HepG2 (cell line): ENCODE data around the gene CNKSR3. TPM values are rescaled to one million over a fixed set of nuclear protein-coding genes. Genes with fewer than 3 reads are reported as not detected.

Experiments used
- GABPB1 ChIP-seq: IDR thresholded peaks from 2 replicates; pipeline ENCODE4 v1.6.1; 2016; ENCODE audit warnings: mild to moderate bottlenecking, missing genetic modification reagents, moderate library complexity, missing compliant biosample characterization
- NFE2L1 ChIP-seq: sonication (generic); formaldehyde crosslinking; IDR thresholded peaks from 2 replicates; pipeline ENCODE4 v1.4.0; 2020; ENCODE audit warnings: missing genetic modification reagents, mild to moderate bottlenecking, borderline replicate concordance
- PRMT3 ChIP-seq: sonication (generic); formaldehyde crosslinking; IDR thresholded peaks from 2 replicates; pipeline ENCODE4 v1.8.1; 2022; ENCODE audit warnings: low read depth, mild to moderate bottlenecking, moderate library complexity, missing genetic modification reagents, borderline replicate concordance
- RORA ChIP-seq: sonication (generic); formaldehyde crosslinking; IDR thresholded peaks from 2 replicates; pipeline ENCODE4 v1.5.0; 2020; ENCODE audit warnings: mild to moderate bottlenecking, missing genetic modification reagents, moderate library complexity
- ZNF3 ChIP-seq: IDR thresholded peaks from 2 replicates; pipeline ENCODE4 v1.7.0; 2017; ENCODE audit warnings: inconsistent platforms
- ZNF33A ChIP-seq: sonication (generic); formaldehyde crosslinking; IDR thresholded peaks from 2 replicates; pipeline ENCODE4 v1.5.1; 2020; ENCODE audit warnings: missing genetic modification reagents, mild to moderate bottlenecking, moderate library complexity, borderline replicate concordance
- ZNF460 ChIP-seq: sonication (generic); formaldehyde crosslinking; IDR thresholded peaks from 2 replicates; pipeline ENCODE4 v1.5.1; 2020; ENCODE audit warnings: missing genetic modification reagents, mild to moderate bottlenecking, borderline replicate concordance
- ZSCAN25 ChIP-seq: sonication (generic); formaldehyde crosslinking; IDR thresholded peaks from 2 replicates; pipeline ENCODE4 v1.8.0; 2022; ENCODE audit warnings: mild to moderate bottlenecking, missing genetic modification reagents
- polyA plus RNA-seq, 8 experiments: library from polyadenylated mRNA; depleted of rRNA in 3 of 8; stranded (reverse) in 7 of 8; unstranded in 1 of 8; fragments of >200 nt; fragmentation: Illumina TruSeq in 4 of 8; extraction: Trizol in 4 of 8; gene quantifications; 2 replicates each; pipeline versions ENCODE4 v1.2.1 to v1.2.3, GENCODE V29; 2011 to 2016; ENCODE audit warnings: low read depth in 4 of 8, missing spikeins in 1 of 8, mixed read lengths in 1 of 8; ENCODE audit not compliant: insufficient read depth in 1 of 8
- total RNA-seq, 5 experiments: library from RNA; depleted of rRNA; stranded (reverse); fragments of >200 nt; fragmentation: Illumina TruSeq; extraction: Trizol; gene quantifications; 2 replicates each; pipeline ENCODE4 v1.2.3, GENCODE V29; 2016; ENCODE audit warnings: low read depth in 1 of 5
- TF ChIP-seq, protein P1 (sequence below): sonication (generic); formaldehyde crosslinking; conservative IDR thresholded peaks from 2 replicates; pipeline ENCODE4 v1.4.0; 2020; ENCODE audit warnings: mild to moderate bottlenecking, missing genetic modification reagents, moderate library complexity
- TF ChIP-seq, protein P2 (sequence below): sonication (generic); formaldehyde crosslinking; IDR thresholded peaks from 2 replicates; pipeline ENCODE4 v1.5.1; 2020; ENCODE audit warnings: mild to moderate bottlenecking, missing genetic modification reagents, borderline replicate concordance
- TF ChIP-seq, protein P3 (sequence below), 2 experiments: sonication (generic) in 1 of 2; formaldehyde crosslinking in 1 of 2; IDR thresholded peaks; 2 replicates each; pipeline versions ENCODE4 v1.4.0 to v1.6.1; 2016 to 2020; ENCODE audit warnings: borderline replicate concordance in 1 of 2, low read depth in 1 of 2, mild to moderate bottlenecking in 1 of 2, missing genetic modification reagents in 1 of 2

The CNKSR3 gene
- total and polyA plus RNA-seq, 2 of the 13 experiments (the other 11 are each of a cell fraction or from before 2014, with no cell fraction given): 9.2 to 38.6 TPM

DNA sequence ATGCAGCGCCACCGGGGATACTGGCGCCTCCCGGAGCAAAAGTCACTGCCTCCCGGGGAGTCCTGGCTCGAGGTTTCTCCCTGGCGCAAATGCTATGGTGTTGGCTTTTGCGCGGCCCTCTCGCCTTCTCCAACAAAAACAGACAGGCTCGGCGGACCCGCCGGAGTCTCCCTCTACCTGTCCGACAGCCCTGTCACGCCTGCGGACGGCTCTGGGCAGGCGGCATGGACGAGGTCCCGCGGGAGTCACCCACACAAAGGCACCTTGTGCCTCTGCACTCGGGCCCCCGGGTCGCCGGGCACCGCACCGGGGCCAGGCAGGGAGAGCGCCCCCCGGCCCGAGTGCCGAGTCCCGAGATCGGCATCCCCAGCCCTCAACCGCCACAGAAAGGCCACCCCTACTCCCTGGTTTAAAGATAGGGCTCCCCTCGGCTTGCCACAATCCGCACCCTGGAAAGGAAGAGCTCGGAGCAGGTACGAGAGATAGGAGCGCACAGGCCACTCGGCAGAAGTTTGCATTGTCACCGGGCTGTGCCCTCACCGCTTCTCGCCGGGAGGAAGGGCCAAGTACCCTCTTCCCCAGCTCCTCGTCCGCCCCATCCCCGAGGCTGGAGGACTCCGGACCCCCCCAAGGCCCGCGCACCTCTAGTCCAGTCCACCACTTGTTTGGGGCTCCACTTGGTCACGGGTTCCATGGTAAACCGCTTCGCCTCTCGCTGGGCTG lies 903 bp downstream of the CNKSR3 start (continued):
- TF ChIP-seq, protein P1, sequence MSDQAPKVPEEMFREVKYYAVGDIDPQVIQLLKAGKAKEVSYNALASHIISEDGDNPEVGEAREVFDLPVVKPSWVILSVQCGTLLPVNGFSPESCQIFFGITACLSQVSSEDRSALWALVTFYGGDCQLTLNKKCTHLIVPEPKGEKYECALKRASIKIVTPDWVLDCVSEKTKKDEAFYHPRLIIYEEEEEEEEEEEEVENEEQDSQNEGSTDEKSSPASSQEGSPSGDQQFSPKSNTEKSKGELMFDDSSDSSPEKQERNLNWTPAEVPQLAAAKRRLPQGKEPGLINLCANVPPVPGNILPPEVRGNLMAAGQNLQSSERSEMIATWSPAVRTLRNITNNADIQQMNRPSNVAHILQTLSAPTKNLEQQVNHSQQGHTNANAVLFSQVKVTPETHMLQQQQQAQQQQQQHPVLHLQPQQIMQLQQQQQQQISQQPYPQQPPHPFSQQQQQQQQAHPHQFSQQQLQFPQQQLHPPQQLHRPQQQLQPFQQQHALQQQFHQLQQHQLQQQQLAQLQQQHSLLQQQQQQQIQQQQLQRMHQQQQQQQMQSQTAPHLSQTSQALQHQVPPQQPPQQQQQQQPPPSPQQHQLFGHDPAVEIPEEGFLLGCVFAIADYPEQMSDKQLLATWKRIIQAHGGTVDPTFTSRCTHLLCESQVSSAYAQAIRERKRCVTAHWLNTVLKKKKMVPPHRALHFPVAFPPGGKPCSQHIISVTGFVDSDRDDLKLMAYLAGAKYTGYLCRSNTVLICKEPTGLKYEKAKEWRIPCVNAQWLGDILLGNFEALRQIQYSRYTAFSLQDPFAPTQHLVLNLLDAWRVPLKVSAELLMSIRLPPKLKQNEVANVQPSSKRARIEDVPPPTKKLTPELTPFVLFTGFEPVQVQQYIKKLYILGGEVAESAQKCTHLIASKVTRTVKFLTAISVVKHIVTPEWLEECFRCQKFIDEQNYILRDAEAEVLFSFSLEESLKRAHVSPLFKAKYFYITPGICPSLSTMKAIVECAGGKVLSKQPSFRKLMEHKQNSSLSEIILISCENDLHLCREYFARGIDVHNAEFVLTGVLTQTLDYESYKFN (CRISPR knock-in tag): no peak
- TF ChIP-seq ZSCAN25 (CRISPR knock-in tag): no peak
- TF ChIP-seq PRMT3 (CRISPR knock-in tag): no peak
- no peak; the same call in 1 of the 2 replicates for TF ChIP-seq GABPB1 (CRISPR knock-in tag)
- TF ChIP-seq, protein P2, sequence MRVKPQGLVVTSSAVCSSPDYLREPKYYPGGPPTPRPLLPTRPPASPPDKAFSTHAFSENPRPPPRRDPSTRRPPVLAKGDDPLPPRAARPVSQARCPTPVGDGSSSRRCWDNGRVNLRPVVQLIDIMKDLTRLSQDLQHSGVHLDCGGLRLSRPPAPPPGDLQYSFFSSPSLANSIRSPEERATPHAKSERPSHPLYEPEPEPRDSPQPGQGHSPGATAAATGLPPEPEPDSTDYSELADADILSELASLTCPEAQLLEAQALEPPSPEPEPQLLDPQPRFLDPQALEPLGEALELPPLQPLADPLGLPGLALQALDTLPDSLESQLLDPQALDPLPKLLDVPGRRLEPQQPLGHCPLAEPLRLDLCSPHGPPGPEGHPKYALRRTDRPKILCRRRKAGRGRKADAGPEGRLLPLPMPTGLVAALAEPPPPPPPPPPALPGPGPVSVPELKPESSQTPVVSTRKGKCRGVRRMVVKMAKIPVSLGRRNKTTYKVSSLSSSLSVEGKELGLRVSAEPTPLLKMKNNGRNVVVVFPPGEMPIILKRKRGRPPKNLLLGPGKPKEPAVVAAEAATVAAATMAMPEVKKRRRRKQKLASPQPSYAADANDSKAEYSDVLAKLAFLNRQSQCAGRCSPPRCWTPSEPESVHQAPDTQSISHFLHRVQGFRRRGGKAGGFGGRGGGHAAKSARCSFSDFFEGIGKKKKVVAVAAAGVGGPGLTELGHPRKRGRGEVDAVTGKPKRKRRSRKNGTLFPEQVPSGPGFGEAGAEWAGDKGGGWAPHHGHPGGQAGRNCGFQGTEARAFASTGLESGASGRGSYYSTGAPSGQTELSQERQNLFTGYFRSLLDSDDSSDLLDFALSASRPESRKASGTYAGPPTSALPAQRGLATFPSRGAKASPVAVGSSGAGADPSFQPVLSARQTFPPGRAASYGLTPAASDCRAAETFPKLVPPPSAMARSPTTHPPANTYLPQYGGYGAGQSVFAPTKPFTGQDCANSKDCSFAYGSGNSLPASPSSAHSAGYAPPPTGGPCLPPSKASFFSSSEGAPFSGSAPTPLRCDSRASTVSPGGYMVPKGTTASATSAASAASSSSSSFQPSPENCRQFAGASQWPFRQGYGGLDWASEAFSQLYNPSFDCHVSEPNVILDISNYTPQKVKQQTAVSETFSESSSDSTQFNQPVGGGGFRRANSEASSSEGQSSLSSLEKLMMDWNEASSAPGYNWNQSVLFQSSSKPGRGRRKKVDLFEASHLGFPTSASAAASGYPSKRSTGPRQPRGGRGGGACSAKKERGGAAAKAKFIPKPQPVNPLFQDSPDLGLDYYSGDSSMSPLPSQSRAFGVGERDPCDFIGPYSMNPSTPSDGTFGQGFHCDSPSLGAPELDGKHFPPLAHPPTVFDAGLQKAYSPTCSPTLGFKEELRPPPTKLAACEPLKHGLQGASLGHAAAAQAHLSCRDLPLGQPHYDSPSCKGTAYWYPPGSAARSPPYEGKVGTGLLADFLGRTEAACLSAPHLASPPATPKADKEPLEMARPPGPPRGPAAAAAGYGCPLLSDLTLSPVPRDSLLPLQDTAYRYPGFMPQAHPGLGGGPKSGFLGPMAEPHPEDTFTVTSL (CRISPR knock-in tag): 0 out of 2 replicates have a peak, but pooled peaks have one; percentile 38
- no peak for TF ChIP-seq RORA (CRISPR knock-in tag)
- TF ChIP-seq, protein P3, sequence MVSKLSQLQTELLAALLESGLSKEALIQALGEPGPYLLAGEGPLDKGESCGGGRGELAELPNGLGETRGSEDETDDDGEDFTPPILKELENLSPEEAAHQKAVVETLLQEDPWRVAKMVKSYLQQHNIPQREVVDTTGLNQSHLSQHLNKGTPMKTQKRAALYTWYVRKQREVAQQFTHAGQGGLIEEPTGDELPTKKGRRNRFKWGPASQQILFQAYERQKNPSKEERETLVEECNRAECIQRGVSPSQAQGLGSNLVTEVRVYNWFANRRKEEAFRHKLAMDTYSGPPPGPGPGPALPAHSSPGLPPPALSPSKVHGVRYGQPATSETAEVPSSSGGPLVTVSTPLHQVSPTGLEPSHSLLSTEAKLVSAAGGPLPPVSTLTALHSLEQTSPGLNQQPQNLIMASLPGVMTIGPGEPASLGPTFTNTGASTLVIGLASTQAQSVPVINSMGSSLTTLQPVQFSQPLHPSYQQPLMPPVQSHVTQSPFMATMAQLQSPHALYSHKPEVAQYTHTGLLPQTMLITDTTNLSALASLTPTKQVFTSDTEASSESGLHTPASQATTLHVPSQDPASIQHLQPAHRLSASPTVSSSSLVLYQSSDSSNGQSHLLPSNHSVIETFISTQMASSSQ (IDR thresholded peaks at IDR 0.05; ENCODE audit: low read depth): no peak
- TF ChIP-seq, protein P3 (CRISPR knock-in tag; IDR thresholded peaks at IDR 0.05; ENCODE audit: borderline replicate concordance): no peak
- TF ChIP-seq ZNF3: no peak
- no peak; the same call in 1 of the 2 replicates for TF ChIP-seq ZNF460 (CRISPR knock-in tag)
- 0 out of 2 replicates have a peak, but pooled peaks have one; percentile 88 for TF ChIP-seq ZNF33A
- TF ChIP-seq NFE2L1 (CRISPR knock-in tag): 0 out of 2 replicates have a peak, but pooled peaks have one; percentile 60
